ENCODE measurements around the gene TRDN. TPM values are rescaled to one million over a fixed set of nuclear protein-coding genes. Genes with fewer than 3 reads are reported as not detected.

Gene TRDN
- total RNA-seq, 1 donor, result not detected

DNA sequence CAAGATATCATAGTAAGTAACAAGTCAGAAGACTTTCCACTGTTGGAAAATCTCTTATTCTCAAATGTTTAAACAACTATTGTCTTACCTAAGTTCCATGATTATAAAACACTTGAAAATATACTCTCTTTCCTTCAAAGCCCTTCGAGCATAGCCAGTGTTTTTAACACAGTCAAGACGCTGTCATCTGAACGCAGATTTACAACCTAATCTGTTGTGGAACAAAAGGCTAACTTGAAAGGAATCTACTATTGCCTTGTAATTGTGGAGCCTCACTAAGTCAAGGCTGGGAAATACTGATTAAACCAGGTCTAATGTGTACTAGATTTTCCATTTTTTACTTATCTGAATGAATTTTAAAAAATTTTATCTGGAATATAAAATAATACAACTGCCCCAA lies 205.8 kb downstream of the TRDN start:
- no peaks in the 10 kb centered on the region for H3K9me3 ChIP-seq (ENCODE audit: low read depth, low read length)
- H3K4me3 ChIP-seq (ENCODE audit: insufficient read depth, low read length), result no peak overlapping the region
- no peaks in the 10 kb centered on the region for H4K20me1 ChIP-seq (ENCODE audit: insufficient read depth, low read length)
- no peaks in the 10 kb centered on the region for H3K79me2 ChIP-seq (ENCODE audit: insufficient read depth, low read length)
- H3K27ac ChIP-seq (ENCODE audit: low read depth, low read length), result no peak overlapping the region
- no peak for DNase-seq (ENCODE audit: insufficient read length, low spot score, missing footprints)
- no peaks in the 10 kb centered on the region for H3K36me3 ChIP-seq (ENCODE audit: insufficient read depth, low read length)
- TF ChIP-seq, protein P1, sequence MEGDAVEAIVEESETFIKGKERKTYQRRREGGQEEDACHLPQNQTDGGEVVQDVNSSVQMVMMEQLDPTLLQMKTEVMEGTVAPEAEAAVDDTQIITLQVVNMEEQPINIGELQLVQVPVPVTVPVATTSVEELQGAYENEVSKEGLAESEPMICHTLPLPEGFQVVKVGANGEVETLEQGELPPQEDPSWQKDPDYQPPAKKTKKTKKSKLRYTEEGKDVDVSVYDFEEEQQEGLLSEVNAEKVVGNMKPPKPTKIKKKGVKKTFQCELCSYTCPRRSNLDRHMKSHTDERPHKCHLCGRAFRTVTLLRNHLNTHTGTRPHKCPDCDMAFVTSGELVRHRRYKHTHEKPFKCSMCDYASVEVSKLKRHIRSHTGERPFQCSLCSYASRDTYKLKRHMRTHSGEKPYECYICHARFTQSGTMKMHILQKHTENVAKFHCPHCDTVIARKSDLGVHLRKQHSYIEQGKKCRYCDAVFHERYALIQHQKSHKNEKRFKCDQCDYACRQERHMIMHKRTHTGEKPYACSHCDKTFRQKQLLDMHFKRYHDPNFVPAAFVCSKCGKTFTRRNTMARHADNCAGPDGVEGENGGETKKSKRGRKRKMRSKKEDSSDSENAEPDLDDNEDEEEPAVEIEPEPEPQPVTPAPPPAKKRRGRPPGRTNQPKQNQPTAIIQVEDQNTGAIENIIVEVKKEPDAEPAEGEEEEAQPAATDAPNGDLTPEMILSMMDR (IDR thresholded peaks at IDR 0.05; ENCODE audit: extremely low read depth, low read depth, low read length), result no peak
- H3K4me1 ChIP-seq (ENCODE audit: insufficient read depth, low read length), result no peaks in the 10 kb centered on the region
- no peaks in the 10 kb centered on the region for H3K27me3 ChIP-seq (ENCODE audit: insufficient read depth, low read length)
- H2AFZ ChIP-seq (ENCODE audit: low read length), result no peak overlapping the region
- no peak overlapping the region for H3K4me2 ChIP-seq (ENCODE audit: insufficient read depth, low read length)

DNA sequence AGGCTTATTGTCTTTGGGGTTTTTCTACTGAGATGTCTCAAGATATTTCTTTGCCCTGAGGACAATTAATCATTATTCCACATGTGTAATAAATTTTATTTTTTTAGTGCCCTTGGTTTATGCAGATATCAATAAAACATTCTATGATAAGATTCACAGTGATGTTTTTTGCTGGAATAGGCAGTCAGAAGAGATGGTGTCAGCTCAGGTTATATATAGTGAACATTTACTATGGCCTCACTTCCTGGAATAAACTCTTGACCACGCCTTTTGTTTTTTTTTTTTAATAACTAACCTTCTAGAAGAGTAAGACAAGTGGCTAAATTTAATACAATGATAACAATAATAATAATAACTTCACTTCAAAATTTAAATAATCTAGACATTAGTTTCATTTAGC lies 209.7 kb downstream of the TRDN start:
- Histone ChIP-seq H3K4me1 (ENCODE audit: insufficient read depth, low read length) (no peaks in the 10 kb centered on the region), H3K9me3 (ENCODE audit: low read depth, low read length) (no peaks in the 10 kb centered on the region), H3K27ac (ENCODE audit: low read depth, low read length) (no peak overlapping the region), H4K20me1 (ENCODE audit: insufficient read depth, low read length) (no peaks in the 10 kb centered on the region), H3K27me3 (ENCODE audit: insufficient read depth, low read length) (no peaks in the 10 kb centered on the region), H3K4me2 (ENCODE audit: insufficient read depth, low read length) (no peak overlapping the region), H3K36me3 (ENCODE audit: insufficient read depth, low read length) (no peaks in the 10 kb centered on the region), H3K79me2 (ENCODE audit: insufficient read depth, low read length) (no peaks in the 10 kb centered on the region), H3K4me3 (ENCODE audit: insufficient read depth, low read length) (no peak overlapping the region), H2AFZ (ENCODE audit: low read length) (no peak overlapping the region)
- TF ChIP-seq, protein P1 (IDR thresholded peaks at IDR 0.05; ENCODE audit: extremely low read depth, low read depth, low read length), result no peak
- no peak for DNase-seq (ENCODE audit: insufficient read length, low spot score, missing footprints)

DNA sequence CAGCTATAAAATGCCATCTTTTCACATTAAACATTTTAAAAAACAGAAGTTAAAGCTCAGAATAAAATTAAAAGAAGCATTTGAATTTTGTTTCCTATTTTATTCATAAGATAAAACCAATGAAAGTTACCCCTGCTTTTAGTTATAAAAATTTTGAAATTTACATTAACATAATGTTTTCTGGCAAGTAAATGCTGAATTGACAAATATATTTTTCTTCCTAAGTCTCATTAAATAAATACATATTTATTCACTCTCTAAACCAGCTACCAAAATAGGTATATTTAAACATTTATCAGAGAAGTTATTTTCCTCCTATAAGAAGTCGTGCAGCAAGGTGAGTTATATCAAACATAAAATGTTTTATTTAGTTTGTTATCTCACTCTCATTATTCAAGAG lies 213.6 kb downstream of the TRDN start:
- Histone ChIP-seq H3K36me3 (ENCODE audit: insufficient read depth, low read length) (no peaks in the 10 kb centered on the region), H3K4me1 (ENCODE audit: insufficient read depth, low read length) (no peaks in the 10 kb centered on the region), H3K27me3 (ENCODE audit: insufficient read depth, low read length) (no peaks in the 10 kb centered on the region), H3K27ac (ENCODE audit: low read depth, low read length) (no peak overlapping the region), H3K9me3 (ENCODE audit: low read depth, low read length) (no peaks in the 10 kb centered on the region), H4K20me1 (ENCODE audit: insufficient read depth, low read length) (no peaks in the 10 kb centered on the region), H2AFZ (ENCODE audit: low read length) (no peak overlapping the region), H3K79me2 (ENCODE audit: insufficient read depth, low read length) (no peaks in the 10 kb centered on the region), H3K4me2 (ENCODE audit: insufficient read depth, low read length) (no peak overlapping the region), H3K4me3 (ENCODE audit: insufficient read depth, low read length) (no peak overlapping the region)
- TF ChIP-seq, protein P1 (IDR thresholded peaks at IDR 0.05; ENCODE audit: extremely low read depth, low read depth, low read length), result no peak
- DNase-seq (ENCODE audit: insufficient read length, low spot score, missing footprints), result no peak

DNA sequence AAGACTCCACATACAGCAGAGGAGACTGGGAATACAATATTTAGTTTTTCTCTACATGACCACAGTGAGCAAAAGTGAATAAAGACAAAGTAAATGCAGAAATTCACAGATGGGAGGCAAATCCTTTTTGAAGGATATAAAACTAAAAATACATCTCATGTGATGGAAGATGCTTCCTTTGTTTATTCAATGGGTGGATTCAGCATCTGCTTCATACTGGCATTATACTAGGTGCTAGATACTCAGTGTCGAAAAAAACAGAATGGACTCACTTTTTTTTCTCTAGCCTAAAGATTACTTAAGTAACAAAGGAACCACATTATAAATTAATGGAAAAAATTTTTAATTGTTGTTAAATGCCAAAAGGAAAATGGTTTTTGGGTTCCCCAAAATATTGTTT lies 216.2 kb downstream of the TRDN start:
- Histone ChIP-seq H2AFZ (ENCODE audit: low read length) (no peak overlapping the region), H3K4me1 (ENCODE audit: insufficient read depth, low read length) (no peaks in the 10 kb centered on the region), H3K27me3 (ENCODE audit: insufficient read depth, low read length) (no peaks in the 10 kb centered on the region), H3K9me3 (ENCODE audit: low read depth, low read length) (no peaks in the 10 kb centered on the region), H3K4me2 (ENCODE audit: insufficient read depth, low read length) (no peak overlapping the region), H4K20me1 (ENCODE audit: insufficient read depth, low read length) (no peaks in the 10 kb centered on the region), H3K4me3 (ENCODE audit: insufficient read depth, low read length) (no peak overlapping the region), H3K79me2 (ENCODE audit: insufficient read depth, low read length) (no peaks in the 10 kb centered on the region), H3K36me3 (ENCODE audit: insufficient read depth, low read length) (no peaks in the 10 kb centered on the region), H3K27ac (ENCODE audit: low read depth, low read length) (no peak overlapping the region)
- no peak for DNase-seq (ENCODE audit: insufficient read length, low spot score, missing footprints)
- TF ChIP-seq, protein P1 (IDR thresholded peaks at IDR 0.05; ENCODE audit: extremely low read depth, low read depth, low read length), result no peak
